GM12873 (cell line): ENCODE measurements around the gene CHFR.

ENCODE experiments used
- CTCF ChIP-seq: IDR thresholded peaks from 2 replicates; pipeline ENCODE4 v1.5.1; 2012; ENCODE audit warnings: low read depth, mild to moderate bottlenecking, moderate library complexity, low read length, control low read depth; ENCODE audit not compliant: insufficient read depth; ENCODE audit errors: missing control alignments

Gene CHFR

GRCh38 chr12:132888852-132889251 lies 1.4 kb upstream of the CHFR start:
- TF ChIP-seq CTCF, result no peak

- no peak for TF ChIP-seq CTCF
Measured at GRCh38 chr12:132886529-132887477, 602 bp downstream of the CHFR start.

GRCh38 chr12:132881818-132882217 lies 5.6 kb downstream of the CHFR start:
- no peak for TF ChIP-seq CTCF

GRCh38 chr12:132874175-132874574 lies 13.2 kb downstream of the CHFR start:
- TF ChIP-seq CTCF, result no peak

- TF ChIP-seq CTCF, result no peak
Measured at GRCh38 chr12:132873724-132874123, 13.7 kb downstream of the CHFR start.

- no peak for TF ChIP-seq CTCF
Measured at GRCh38 chr12:132872975-132873421, 14.4 kb downstream of the CHFR start.

GRCh38 chr12:132872073-132872855 lies 15.1 kb downstream of the CHFR start:
- TF ChIP-seq CTCF, result no peak
